D341Med (cell line): Measurements from ENCODE around the gene BMP8B.
"Not testable (repeated sequence)": the region's sequence is repeated elsewhere in the genome, so short reads cannot be mapped to it uniquely, and the experiment has no call there.

Source experiments
- DNase-seq: peaks from one replicate; pipeline ENCODE4 v3.0.0; 2012; ENCODE audit warnings: low spot score

The BMP8B gene

DNA sequence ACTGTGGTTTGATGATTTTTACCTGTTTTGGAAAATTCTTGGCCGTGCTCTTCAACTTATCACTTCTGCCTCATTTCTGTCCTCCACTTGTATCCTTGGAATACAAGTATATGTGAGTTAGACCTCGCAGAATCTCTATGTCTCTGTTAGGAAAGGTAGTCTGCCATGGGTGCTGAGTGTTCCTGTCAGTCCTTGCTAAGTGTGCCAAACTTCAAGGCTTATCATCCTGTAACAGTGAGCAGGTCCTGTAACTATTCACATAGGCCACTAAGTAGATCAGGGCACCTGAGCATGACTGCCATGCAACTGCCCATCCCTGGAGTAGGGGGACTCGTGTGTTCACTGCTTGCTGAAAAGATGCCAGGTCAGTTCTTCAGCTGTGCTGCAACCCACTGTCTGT is 24.2 kb upstream of the BMP8B start:
- no peak for DNase-seq

DNA sequence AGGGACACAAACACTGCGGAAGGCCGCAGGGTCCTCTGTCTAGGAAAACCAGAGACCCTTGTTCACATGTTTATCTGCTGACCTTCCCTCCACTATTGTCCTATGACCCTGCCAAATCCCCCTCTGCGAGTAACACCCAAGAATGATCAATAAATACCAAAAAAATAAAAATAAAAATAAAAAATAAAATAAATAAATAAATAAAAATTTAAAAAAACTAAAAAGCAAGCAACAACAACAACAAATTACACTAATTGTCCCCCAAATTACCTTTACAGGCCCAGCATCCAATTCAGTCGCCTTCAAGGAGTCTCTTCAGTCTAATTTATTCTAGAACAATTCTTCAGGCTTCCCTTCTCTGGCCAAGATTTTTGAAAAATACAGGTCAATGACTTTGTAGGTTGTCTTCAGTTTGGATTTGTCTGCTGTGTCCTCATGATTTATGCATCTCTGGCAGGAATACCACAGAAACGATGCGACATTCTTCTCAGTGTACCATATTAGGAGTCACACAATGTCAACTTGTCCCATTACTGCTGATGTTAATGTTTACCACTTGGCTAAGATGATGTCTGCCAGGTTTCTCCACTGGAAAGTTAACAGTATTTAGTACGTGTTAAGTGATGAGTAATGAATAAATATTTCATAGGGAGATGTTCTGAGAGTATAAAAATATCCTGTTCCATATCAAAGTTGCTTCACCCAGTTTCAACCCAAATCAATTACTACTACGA is 20.3 kb upstream of the BMP8B start:
- no peak for DNase-seq

DNA sequence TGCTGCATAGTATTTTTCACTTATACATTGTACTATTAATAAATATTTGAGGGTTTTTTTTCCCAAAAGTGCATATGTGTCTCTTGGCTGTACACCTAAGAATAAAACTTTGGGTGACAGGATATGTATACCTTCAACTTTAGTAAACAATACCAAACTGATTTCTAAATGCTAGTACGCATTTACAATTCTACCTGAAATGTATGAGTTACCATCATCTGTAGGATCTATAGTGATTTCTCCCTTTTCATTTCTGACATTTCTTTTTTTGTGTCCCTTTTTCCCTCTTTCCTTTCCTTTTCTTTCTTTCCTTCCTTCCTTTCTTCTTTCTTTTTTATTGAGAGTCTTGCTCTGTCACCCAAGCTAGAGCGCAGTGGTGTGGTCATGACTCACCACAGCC is 16.7 kb upstream of the BMP8B start:
- no peak for DNase-seq

DNA sequence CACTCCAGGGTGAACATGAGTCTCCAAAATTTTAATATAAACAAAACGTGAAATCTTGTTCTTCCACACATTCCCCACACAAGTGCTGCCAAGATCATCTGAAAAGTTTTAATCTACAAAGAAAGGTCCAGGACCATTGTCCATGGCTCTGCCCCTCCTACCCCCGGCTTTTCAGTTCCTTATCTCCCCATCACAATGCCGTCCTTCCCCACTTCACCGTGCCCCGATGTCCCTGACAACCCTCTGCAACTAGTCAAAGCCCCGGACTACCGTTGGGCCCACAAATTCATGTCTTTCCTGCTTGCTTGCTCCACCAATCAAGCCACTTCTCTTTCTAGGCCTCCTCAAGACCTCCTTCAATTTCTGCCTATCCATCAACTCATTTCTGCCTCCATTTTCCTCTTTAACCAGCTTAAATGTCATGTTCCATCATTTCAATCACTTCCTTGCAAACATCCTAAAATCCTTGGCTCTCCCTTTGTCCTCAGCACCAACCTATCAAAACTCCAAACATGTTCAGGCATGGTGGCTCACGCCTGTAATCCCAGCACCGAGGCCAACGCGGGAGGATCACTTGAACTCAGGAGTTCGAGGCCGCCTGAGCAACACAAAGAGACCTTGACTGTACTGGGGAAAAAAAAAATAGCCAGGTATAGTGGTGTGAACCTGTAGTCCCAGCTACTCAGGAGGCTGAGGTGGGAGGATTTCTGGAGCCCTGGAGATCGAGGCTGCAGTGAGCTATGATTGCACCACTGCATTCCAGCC is 14.0 kb upstream of the BMP8B start:
- no peak for DNase-seq

DNA sequence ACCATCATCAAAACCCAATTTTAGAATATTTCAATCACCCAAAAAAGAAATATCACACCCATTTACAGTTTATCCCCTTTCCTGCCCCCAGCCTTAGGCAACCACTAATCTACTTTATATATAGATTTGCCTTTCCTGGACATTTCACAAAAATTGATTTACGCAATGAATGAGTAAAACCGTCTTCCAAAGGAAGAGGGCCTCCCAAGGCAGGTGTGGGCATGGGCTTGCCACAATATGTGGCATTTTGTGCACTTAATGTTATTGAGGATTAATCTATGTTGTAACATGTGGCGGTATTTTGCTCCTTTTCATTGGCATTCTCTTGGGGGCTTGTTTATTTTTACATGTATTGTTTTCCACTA is 11.8 kb upstream of the BMP8B start:
- DNase-seq = no peak

DNA sequence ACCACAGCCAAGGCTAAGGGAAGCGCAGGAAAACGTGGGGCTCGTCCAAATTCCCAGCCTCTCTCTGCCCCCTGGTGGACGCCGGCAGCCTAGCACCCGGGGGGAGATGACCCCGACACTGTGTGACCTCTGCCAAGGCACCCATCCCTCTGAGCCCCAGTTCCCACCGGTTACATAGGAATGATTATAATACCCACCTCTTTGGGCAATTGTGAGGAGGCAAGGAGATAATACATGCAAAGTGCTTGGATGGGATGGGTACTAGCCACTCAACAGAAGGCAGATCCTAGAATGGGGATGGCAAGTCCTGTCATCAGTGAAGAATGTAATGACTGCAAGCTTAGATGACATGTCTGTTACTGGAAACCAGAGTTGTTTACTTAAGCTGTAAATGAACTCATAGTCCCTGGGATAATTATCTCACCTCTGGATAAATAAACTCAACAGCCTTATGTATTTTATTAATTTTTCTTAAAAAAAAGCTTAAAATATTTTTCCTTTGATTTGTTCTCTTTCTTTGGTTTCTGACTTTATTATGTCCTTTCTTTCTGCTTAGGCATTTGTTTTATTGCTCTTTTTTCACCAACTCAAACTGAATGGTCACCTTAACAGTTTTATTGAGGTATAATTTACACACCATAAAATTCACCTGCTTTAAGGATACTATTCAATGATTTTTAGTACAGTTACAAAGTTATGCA is 11.3 kb upstream of the BMP8B start:
- peak; percentile 83 for DNase-seq

DNA sequence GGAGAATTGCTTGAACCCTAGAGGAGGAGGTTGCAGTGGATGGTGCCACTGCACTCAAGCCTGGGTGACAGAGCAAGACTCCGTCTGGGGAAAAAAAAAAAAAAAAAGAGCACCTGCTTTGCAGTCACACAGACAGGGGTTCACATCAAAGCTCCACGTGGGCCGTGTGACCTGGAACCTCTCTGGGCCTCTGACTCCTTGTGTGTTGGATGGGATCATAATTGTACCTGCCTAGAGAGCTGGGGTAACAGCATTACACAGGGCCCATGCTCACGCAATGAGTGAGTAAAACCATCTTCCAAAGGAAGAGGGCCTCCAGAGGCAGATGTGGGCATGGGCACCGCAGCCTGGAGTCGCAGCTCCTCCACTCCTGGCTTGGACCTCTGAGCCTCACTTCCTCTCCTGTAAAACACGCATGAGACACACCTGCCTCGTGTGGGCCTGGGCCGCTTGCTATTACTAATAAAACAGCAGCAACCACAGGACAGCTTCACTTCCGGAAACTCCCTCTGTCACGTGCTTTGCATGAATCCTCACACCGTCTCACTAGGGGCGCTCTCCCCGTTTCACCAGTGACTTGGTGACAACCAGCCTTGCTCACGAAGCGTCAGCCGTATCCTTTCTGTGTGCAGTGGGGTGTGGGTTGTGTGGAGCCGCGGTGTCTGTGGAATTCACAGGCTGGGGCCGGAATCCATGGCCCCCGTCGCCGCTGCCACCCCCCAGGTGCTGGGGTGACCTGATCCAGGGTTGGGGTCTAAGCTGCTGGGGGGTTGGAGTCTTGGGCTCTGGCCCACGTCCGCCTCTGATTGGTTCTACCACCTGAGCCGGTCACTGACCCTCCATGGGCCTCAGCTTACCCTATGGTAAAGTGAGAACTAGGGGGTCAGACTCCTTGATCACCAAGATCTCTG is 10.4 kb upstream of the BMP8B start:
- DNase-seq = not testable (repeated sequence)

DNA sequence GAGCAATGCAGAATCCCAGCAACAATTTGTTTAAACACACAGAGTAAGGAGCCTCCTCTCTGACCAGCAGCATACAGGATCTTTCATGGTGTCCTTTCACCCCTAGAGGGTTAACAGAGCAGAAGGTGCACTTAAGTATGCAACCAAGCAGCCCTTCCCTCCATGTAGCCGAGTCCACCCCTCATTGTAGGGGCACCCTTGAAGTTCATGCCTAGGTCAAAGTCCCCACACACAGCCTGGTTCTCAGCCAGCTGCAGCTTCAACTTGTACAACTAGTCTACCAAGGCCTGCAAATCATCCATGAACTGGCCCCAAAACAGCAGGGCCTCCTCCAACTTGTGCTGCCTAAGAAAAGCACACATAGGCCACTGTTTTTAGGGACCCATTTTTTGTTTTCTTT is 7.0 kb upstream of the BMP8B start:
- DNase-seq = no peak

DNA sequence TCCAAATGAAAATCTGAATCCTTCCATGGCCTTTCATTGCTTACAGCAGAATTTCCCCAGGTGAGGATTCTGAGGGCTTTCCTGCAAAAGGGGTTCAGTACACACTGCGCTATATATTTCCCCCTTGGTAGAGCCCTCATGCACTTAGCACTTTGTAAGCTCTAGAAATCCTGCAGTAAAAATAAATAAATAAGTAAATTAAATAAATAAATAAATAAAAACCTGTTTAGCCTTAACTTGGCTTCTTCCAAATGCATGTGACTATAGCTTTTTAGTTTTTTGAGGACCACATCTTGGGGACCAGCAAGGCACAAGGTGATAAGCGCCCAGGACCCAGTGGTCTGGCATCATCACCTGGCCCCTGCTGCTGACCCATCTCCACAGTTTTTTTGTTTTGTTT is 3.2 kb upstream of the BMP8B start:
- no peak for DNase-seq

DNA sequence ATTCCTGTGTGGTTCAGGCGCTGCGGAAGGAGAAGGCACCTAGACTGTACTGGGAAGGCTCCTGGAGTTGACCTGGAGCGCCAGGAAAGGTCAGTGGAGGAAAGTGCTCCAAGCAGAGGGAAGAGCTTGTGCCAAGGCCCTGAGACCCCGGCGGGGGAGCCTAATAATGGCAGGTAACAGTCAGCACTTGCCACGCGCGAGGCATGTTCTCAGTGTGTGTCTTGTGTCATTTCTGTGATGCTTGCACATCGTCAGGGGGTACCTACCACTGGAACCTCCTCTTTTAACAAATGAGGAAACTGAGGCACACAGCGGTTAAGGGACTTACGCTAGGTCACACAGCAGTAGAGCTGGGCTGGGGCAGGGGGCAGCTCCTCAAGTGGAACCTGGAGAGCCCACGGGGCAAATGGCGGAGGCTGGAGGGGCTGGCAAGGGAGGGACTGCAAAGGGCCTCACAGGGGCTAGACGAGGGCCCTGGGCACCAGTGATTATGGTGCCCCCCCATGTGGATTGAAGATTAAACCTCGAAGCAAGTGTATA is 976 bp upstream of the BMP8B start:
- no peak for DNase-seq

DNA sequence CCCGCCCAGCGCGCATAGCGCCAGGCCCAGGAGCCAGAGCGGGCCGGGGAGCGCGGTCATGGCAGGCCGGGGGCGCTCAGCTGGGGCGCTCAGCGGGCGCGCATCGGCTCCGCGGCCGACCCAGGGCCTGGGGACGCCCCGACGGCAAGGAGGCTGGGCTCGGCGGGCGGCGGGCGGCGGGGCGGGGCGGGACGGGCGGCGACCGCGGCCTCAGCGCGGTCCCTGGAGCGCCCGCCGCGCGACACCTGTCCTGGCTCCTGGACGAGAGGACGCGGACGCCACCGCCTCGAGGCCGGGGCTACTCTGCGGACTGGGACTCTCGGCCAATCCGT is 273 bp downstream of the BMP8B start:
- DNase-seq = peak; percentile 58

DNA sequence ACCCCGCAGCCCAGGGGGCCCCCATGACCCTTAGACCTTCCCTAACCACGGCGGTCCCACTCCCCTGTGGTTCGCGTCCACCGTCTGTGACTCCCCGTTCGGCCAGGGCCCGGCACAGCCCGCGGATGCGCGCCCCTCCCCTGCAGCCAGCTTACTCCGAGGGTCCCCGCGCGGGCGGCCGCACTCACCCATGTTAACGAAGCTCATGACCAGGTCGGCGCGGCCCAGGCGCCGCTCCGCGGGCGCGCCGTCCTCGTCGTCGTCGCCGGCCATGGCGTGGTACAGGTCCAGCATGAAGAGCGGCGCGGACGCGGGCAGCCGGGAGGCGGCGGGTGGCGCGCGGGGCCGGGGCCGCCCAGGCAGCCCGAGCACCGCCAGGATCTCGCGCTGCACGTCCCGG is 701 bp downstream of the BMP8B start:
- peak; percentile 30 for DNase-seq

DNA sequence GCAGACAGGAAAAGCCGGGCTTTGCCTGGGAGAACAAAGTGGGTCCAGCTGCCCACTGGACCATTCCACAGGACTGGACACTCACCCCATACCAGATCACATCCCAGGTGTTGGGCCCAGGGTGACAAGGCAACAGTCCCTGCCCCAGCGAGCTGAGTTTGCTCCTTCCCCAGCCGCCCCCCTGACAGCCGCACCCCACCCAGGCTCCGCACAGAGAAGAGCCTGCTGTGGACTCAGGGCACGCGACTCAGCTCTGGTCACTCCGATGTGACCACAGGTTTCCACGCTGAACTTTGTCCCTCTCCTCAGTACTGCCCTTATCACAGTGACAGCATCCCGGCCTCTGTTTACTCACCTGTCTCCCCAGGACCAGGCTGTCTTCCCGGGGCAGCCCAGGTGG is 1.2 kb downstream of the BMP8B start:
- DNase-seq = peak; percentile 25

DNA sequence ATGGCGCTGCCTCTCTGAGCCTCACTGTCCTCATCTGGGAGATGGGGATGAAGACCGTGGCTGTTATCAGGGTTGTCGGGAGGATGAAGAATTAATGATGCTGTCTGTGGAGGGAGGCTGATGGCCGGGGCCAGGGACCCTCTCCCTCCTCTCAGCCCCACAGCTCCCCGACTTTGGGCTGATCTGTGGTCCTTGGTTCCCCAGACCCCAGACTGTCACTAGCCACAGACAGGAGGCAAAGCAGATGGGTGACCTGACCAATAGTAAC is 1.6 kb downstream of the BMP8B start:
- not testable (repeated sequence) for DNase-seq

DNA sequence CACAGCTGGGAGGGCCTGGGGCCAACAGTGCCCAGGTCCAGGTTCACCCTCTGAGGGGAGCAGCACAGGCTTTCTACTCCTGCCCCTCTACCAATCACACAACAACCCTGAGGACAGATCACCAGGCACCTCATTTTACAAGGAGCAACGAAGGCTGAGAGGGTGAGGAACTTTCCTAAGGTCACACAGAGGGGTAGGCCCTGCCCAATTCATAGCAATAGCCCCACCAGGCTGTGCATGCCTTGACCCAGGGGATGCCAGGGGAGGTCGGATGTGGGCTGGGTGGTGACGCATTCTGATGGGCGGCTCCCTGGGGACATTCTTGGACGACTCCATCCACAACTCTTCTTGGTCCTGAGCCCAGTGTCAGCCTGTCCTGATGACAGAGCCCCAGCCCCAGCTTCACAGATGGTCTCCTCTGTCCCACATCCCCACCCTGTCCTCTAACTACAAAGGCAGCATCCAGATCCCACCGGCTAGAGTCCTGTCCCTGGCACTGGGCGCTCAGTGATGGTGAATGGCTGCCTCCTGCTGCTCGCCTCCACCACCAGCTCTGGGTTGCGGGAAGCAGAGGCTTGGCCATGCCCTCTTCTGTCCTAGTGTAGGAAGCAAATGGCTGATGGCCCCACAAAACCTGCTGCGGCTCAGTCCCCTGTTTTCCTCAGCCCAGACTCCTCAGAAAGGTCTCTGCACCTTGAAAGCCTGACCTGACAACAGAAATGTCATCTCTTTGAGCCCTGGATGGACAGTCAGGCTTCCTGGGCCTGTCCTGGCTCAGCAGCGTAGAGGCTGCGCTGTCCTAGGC is 2.2 kb downstream of the BMP8B start:
- DNase-seq = not testable (repeated sequence)

DNA sequence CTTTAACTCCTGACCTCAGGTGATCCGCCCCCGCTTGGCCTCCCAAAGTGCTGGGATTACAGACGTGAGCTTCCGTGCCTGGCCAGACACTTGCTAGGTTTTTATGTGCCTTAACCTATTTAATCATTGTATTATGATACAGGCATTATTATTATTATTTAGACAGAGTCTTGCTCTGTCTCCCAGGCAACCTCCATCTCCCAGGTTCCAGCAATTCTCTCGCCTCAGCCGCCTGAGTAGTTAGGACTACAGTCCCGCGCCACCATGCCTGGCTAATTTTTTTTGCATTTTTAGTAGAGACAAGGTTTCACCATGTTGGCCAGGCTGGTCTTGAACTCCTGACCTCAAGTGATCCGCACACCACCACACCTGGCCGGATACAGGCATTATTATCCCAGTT is 6.0 kb downstream of the BMP8B start:
- DNase-seq = not testable (repeated sequence)

DNA sequence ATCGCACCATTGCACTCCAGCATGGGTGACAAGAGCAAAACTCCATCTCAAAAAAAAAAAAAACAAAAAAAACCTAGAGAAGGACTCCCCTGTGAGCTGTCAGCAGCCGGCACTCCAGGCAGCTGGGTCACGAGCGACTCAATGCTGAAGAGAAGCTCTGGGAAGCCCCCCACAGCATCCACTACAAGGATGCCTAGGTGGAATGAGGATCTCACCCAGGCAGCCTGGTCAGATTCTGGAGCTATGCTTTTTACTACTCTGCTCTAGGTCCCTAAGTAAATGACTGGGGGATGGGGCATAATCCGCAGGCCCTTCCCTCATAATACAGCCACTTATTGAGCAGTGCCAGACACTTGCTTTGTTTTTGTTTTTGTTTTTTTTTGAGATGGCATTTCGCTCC is 6.6 kb downstream of the BMP8B start:
- no peak for DNase-seq

DNA sequence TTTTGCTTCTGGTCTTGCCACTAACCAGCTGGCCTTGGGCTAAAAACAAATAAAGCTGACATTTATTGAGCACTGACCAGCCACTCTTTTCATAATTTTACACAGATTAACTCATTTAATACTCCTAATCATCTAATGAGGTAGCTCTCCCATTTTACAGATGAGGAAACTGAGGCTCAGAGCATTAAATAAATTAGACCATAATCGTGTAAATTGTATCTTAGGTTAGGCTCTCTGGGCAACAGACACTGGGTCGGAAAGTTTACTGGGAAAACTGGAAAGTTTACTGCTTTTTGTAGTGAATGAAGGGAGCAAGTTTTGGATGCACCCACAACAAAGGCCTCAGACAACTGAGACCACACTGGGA is 7.3 kb downstream of the BMP8B start:
- DNase-seq = no peak

DNA sequence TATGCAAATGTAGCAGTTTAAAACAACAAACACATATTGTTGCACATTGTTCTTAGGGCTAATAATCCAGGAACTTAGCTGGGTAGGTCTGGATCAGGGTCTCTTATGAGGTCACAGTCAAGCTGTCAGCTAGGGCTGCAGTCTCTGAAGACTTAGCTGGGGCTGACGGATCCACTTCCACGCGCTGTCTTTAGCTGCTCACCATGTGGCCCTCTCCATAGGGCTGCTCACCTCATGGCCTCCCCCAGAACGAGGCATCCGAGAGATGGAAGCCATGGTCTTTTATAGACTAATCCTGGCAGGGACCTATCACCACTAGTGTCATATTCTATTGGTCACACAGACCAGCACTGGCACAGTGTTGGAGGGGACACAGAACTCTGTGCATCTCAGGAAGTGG is 8.8 kb downstream of the BMP8B start:
- no peak for DNase-seq

DNA sequence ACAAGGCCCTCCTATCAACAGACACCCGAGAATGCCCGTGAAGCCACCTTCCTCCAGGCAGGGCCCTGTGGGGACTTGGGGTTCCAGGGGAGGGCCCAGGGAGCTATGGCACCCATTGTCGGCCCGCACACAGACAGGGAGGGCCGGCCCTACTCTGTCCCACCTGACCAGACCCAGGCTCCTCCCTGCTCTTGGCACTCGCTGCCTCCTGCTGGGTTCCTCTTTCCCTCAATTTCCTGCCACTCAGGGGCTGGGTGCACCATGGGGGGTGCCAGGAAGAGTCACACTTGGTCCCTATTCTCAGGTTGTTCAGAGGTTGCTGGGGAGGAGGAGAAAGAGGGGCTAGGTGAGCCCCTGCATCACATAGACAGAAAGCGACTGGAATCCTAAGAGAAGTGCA is 9.5 kb downstream of the BMP8B start:
- no peak for DNase-seq

DNA sequence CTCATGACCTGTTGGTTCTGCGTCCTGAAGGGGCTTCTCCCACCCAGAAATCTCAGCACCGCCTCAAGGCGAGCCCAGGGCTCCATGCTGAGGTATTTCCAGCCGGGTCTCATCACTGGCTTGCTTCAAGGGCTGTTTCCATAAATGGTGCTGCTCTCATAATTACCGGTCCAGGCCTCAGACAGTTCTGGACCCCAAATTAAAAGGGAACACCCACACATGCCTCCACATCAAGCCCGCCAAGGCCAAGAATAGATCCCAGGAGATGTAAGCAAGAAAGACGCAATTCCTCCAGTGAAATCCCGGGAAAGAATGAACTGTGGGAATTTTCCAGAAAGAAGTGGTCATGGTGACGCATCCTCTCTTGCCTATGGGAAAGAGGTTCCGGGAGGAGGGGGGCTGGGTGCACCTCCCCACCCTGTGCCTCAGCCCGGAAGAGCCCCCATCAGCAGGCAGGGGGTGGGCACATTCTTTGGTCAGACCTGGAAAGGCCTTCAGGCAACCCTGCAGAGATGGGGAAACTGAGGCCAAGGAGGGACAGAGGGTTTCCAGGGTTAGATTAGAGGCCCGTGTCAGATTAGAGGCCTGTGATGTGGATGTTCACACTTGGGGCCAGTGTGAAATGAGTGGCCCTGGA is 10.1 kb downstream of the BMP8B start:
- not testable (repeated sequence) for DNase-seq
